Stimulated activated CD4-positive, alpha-beta T cell treated with anti-CD3 and anti-CD28 coated beads, TNF-alpha, amount 100 ng/mL, for 24 hours (primary cell): ENCODE results near the gene NLN.
"Not testable (repeated sequence)": the region's sequence is repeated elsewhere in the genome, so short reads cannot be mapped to it uniquely, and the experiment has no call there.

Experiments
- DNase-seq, 3 experiments: peaks; one replicate each; pipeline ENCODE4 v3.0.0-alpha.2; 2020; ENCODE audit warnings: low read depth in 3 of 3

Gene NLN

GRCh38 chr5:65832152-65832551, 110.1 kb downstream of the NLN start:
- DNase-seq: no peak

GRCh38 chr5:65832603-65833228, 110.7 kb downstream of the NLN start:
- no peak for DNase-seq

GRCh38 chr5:65833780-65834179, 111.8 kb downstream of the NLN start:
- DNase-seq: no peak

- no peak for DNase-seq
Observed at GRCh38 chr5:65834306-65834705, 112.3 kb downstream of the NLN start.

GRCh38 chr5:65835191-65835590, 113.2 kb downstream of the NLN start:
- DNase-seq: no peak

GRCh38 chr5:65837139-65837538, 115.1 kb downstream of the NLN start:
- DNase-seq: no peak

GRCh38 chr5:65839170-65839569, 117.2 kb downstream of the NLN start:
- DNase-seq: not testable (repeated sequence)

- no peak for DNase-seq
Observed at GRCh38 chr5:65840071-65840470, 118.1 kb downstream of the NLN start.

- DNase-seq: not testable (repeated sequence)
Observed at GRCh38 chr5:65844763-65845162, 122.8 kb downstream of the NLN start.

- no peak for DNase-seq
Observed at GRCh38 chr5:65846101-65846500, 124.1 kb downstream of the NLN start.

GRCh38 chr5:65847019-65847418, 125.0 kb downstream of the NLN start:
- not testable (repeated sequence) for DNase-seq

GRCh38 chr5:65849918-65850317, 127.9 kb downstream of the NLN start:
- not testable (repeated sequence) for DNase-seq

GRCh38 chr5:65854925-65855324, 132.9 kb downstream of the NLN start:
- DNase-seq: no peak

GRCh38 chr5:65855766-65856315, 133.8 kb downstream of the NLN start:
- DNase-seq: no peak

GRCh38 chr5:65856520-65856919, 134.5 kb downstream of the NLN start:
- no peak for DNase-seq

- DNase-seq: no peak
Observed at GRCh38 chr5:65858316-65858715, 136.3 kb downstream of the NLN start.

- no peak for DNase-seq
Observed at GRCh38 chr5:65861830-65862241, 139.8 kb downstream of the NLN start.

GRCh38 chr5:65862384-65862783, 140.4 kb downstream of the NLN start:
- DNase-seq: no peak

- DNase-seq: no peak
Observed at GRCh38 chr5:65863747-65864146, 141.7 kb downstream of the NLN start.

GRCh38 chr5:65866837-65867521, 145.0 kb downstream of the NLN start:
- DNase-seq: no peak

GRCh38 chr5:65867542-65868195, 145.7 kb downstream of the NLN start:
- no peak for DNase-seq

- no peak for DNase-seq
Observed at GRCh38 chr5:65868509-65868908, 146.5 kb downstream of the NLN start.

GRCh38 chr5:65871182-65871581, 149.2 kb downstream of the NLN start:
- no peak for DNase-seq
